ENCODE data around the gene BTBD9.

DNA sequence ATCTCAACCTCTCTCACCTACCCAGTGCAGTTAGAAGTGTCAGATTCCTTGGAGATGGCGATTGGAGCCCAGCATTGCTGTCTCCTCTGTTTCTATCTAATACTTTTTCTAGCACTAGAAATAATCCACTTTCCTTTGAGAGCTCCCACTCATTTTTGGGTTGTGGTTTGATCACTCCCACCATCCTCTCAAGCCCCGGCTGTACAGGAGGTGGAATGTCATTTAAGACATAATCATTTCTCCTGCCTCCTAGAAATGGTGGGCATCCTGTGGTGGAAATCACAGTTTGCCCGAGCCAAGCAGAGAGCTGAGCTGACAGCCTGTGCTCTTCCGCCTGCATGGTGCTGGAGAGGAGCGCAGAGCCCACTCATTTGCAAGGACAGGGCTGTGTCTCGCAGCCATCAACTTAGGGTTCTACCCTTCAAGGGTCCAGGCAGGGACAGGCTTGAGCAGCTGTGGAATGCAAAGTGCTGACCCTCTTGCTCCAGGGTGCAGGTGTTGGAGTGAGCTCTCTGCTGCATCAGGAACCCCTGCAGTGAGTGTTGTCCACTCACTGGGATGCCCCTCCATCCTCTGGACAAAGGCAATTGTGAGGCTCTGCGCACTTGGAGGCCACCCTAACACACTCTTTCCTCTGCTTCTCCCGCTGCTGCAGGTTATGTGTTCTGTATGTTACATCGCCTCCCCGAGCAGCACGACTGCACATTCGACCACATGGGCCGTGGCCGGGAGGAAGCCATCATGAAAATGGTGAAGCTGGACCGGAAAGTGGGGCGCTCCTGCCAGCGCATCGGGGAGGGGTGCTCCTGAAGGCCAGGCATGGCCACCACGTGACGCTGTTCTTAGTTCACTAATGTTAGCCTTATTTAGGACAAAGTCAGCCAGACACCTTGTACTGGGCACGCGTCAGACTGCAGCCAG is 487.9 kb downstream of the BTBD9 start:
- TF ChIP-seq EZH2 (IDR thresholded peaks at IDR 0.05; ENCODE audit: low read depth), result no peak
- TF ChIP-seq, protein P1, sequence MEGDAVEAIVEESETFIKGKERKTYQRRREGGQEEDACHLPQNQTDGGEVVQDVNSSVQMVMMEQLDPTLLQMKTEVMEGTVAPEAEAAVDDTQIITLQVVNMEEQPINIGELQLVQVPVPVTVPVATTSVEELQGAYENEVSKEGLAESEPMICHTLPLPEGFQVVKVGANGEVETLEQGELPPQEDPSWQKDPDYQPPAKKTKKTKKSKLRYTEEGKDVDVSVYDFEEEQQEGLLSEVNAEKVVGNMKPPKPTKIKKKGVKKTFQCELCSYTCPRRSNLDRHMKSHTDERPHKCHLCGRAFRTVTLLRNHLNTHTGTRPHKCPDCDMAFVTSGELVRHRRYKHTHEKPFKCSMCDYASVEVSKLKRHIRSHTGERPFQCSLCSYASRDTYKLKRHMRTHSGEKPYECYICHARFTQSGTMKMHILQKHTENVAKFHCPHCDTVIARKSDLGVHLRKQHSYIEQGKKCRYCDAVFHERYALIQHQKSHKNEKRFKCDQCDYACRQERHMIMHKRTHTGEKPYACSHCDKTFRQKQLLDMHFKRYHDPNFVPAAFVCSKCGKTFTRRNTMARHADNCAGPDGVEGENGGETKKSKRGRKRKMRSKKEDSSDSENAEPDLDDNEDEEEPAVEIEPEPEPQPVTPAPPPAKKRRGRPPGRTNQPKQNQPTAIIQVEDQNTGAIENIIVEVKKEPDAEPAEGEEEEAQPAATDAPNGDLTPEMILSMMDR (conservative IDR thresholded peaks at IDR 0.05), result no peak

Data from PC-9 (cell line).